GM12892 (cell line): ENCODE data around the gene MEIOSIN. TPM values are rescaled to one million over a fixed set of nuclear protein-coding genes. Genes with fewer than 3 reads are reported as not detected.
A peak's percentile ranks its signal among the peaks of the same experiment; 100 is the strongest.
"Not testable (repeated sequence)": the region's sequence is repeated elsewhere in the genome, so short reads cannot be mapped to it uniquely, and the experiment has no call there.

ENCODE experiments used
- DNase-seq: peaks from one replicate; pipeline ENCODE4 v3.0.0; 2011; ENCODE audit not compliant: insufficient read length
- FAIRE-seq: peaks from 2 replicates; lab custom pipeline; 2011; peaks lifted over from hg19 to GRCh38; lab: Jason Lieb, UNC
- POLR2A ChIP-seq: IDR thresholded peaks from 2 replicates; pipeline ENCODE4 v1.6.1; 2011; ENCODE audit warnings: low read depth, low read length, control low read depth
- POLR2AphosphoS5 ChIP-seq: IDR thresholded peaks from 2 replicates; pipeline ENCODE4 v1.6.1; 2011; ENCODE audit warnings: low read depth, low read length, control low read depth
- TAF1 ChIP-seq: IDR thresholded peaks from 2 replicates; pipeline ENCODE4 v1.6.1; 2011; ENCODE audit warnings: low read depth, mild to moderate bottlenecking, control low read depth, low read length, borderline replicate concordance
- polyA plus RNA-seq: library from polyadenylated mRNA; unstranded; fragments of >200 nt; gene quantifications from one replicate; pipeline ENCODE4 v1.2.1, GENCODE V29; 2012; ENCODE audit warnings: missing spikeins, inconsistent platforms; ENCODE audit not compliant: missing spikeins

Gene MEIOSIN, protein sequence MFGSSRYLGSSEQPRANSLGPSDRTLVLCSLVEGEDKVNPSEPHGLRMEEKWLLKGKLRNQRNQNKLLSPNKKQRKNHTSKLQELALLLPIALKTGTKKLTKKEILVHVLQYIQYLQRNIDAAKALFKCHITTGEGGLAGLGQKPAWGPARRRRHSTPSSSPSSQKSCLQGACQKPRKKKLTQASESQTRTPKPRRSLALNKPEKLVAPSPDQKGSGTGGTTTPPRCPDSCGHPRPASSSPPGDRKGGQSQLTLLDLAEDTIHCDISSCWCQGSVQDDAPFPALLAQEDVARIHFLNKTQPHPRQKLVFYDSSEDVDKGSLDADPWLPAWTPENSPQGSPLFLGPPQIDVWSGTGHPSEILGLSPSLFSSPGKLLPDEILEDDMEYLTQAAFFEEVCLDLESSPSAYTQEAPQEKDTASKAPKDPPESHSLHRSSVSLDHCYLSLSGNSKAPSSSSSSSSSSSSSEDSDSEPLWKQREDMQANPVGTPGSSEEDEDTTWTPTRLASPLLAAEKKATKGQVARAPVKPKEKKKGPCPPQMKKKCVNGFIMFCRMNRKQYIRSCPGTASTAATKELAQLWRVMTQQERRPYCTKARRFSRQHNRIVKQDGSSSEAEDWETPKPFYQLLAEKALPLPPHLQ
- not detected for polyA plus RNA-seq

- TF ChIP-seq TAF1: no peak
- no peak for TF ChIP-seq POLR2A
- no peak for TF ChIP-seq POLR2AphosphoS5
- FAIRE-seq (no peak), DNase-seq (no peak)
Measured at GRCh38 chr19:45733160-45733810, at the start of gene MEIOSIN. MEIOSIN (plus strand) TSS chr19:45733439; CDS start chr19:45735377, 1,938 bp downstream.

DNA sequence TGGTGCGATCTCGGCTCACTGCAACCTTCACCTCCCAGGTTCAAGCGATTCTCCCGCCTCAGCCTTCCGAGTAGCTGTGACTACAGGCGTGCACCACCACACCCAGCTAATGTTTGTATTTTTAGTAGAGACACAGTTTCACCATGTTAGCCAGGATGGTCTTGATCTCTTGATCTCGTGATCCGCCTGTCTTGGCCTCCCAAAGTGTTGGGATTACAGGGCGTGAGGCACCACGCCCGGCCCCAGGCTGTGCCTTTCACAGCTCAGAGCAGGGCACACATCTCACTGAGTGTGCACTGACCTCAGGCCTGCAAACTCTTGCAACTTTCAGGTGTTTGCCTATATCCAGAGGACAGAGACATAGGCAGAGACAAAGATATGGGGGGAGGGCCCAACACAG, 48.2 kb upstream of the MEIOSIN start:
- not testable (repeated sequence) for FAIRE-seq

DNA sequence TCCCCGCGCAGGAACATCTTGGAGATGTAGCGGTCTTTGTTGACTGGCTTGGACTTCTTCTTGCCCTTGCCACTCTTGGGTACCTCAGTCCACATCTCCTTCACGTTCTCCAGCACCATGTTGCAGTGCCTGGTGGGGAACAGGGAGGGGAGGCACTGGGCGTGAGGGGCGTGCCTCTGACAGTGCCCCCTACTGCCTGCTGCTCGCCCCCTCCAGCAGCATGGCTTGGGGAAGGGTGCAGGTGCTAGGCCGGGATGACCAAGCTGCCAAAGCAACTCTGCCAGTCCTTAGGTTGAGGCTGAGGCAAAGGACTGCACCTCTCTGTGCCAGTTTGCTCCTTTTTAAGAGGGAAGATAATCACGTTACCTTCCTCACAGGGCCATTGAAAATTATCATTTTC, 45.6 kb upstream of the MEIOSIN start:
- peak; percentile 35; the same call in 1 of the 2 replicates for TF ChIP-seq POLR2A
- TF ChIP-seq POLR2AphosphoS5: no peak
- TF ChIP-seq TAF1: no peak
- no peak for FAIRE-seq
- no peak for DNase-seq

More for the DNA sequence above, 48.2 kb upstream of the MEIOSIN start:
- DNase-seq: not testable (repeated sequence)

DNA sequence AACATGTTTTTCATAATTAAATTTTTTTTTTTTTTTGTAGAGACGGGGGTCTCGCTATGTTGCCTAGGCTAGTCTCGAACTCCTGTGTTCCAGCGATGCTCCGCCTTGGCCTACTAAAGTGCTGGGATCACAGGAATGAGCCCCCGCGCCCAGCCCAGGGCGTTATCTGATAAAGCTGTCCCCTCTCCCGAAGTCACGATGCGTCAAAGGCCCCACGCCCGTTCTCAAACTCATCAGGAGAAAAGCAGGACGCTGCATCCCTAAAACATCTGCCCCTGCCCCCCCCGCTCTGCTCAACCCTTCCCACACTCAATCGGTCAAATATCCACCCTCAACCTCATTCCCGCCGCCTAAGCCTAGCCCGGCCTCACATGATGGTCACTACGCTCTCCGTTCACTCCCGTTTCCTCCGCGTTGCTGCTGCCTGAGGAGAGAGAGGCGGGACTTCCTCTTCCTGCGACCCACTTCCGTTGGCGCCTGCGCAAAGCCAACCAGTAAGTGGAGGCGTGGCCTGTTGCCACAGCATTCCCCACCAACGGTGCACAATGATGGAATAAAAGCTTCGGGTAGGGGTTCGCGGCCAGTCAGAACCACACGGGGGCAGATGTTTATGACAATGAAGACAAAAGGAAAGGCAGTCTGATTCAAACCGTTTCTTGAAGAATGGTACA, 41.6 kb upstream of the MEIOSIN start, which contains the start of gene SNRPD2:
SNRPD2 (minus strand) TSS at position 438 of the 671 bp plus-strand sequence; CDS start at position 373, 65 bp downstream.
- TF ChIP-seq POLR2AphosphoS5 (peak; percentile 99), TAF1 (peak; percentile 84; the same call in 1 of the 2 replicates), POLR2A (peak; percentile 99)
- DNase-seq: peak; percentile 81
- no peak for FAIRE-seq

DNA sequence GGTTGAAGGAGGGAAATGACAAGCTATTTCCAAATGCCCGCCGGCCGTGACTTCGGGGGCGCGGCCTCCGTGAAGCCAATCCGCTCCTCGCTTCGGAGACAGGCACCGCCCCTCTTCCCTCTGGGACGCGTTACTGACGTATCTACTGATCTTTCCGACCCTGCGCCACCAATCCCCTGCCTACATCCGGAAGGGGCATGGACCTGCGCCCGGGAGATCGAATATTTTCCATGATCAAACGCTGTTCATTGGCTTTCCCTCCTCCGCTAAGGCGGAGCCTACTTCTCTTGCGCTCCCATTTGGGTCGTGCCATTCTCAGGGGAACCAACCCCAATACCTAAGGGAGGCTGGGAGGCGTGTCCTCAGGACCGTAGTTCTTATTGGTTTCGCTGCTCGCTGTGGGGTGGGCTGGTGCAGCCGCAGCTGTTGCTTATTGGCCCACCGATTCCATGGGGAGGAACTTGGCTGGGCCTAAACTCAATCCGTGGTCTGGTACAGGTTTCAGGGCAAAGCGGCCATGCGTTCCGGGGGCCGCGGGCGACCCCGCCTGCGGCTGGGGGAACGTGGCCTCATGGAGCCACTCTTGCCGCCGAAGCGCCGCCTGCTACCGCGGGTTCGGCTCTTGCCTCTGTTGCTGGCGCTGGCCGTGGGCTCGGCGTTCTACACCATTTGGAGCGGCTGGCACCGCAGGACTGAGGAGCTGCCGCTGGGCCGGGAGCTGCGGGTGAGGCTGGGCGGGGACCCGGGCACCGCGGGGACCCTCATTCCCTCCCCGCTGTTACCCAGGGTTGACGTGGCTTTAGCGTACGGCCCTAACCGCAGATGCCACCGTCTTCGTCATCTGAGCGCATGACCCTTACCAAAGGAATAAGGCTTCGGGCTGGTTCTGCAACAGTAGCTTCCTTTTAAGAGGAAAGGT, 40.8 kb upstream of the MEIOSIN start, which contains the start of gene QPCTL:
QPCTL (plus strand) TSS at position 480 of the 919 bp plus-strand sequence; CDS start at position 518, 38 bp downstream.
- DNase-seq (peak; percentile 94), FAIRE-seq (peak; percentile 99)
- TF ChIP-seq POLR2AphosphoS5 (peak; percentile 82), TAF1 (0 out of 2 replicates have a peak, but pooled peaks have one; percentile 31), POLR2A (peak; percentile 91)

DNA sequence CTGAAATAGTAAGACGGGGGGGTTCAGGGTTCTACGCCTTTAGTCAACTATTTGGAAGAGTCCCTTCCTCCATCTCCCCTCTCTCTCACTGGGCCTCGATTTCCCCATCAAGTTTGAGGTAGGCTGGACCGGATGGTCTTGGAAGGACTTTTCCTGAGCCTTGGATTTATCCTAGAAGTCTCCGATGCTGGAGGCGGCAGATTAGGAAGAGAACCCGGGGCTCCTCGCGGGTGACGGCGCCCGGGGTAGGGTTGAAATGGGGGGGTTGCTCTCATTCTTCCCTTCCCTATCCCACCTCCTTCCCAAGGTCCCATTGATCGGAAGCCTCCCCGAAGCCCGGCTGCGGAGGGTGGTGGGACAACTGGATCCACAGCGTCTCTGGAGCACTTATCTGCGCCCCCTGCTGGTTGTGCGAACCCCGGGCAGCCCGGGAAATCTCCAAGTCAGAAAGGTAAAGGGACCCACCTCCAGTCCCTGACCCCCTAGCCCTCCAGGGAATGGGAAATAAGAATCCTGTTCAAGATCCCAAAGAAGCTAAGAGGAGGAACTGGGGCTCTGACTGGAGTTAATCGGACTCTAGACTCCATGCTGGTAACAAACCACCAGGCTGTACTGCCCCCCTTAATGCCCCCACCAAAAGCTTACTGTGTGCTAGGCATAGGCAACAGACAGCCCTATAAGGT, 40.0 kb upstream of the MEIOSIN start:
- DNase-seq: peak; percentile 67
- no peak for TF ChIP-seq TAF1
- TF ChIP-seq POLR2AphosphoS5: no peak
- FAIRE-seq: peak; percentile 44

- FAIRE-seq (no peak), DNase-seq (no peak)
- TF ChIP-seq TAF1: no peak
- TF ChIP-seq POLR2AphosphoS5: no peak
- no peak for TF ChIP-seq POLR2A
Measured at GRCh38 chr19:45701676-45702075, 31.6 kb upstream of the MEIOSIN start.

DNA sequence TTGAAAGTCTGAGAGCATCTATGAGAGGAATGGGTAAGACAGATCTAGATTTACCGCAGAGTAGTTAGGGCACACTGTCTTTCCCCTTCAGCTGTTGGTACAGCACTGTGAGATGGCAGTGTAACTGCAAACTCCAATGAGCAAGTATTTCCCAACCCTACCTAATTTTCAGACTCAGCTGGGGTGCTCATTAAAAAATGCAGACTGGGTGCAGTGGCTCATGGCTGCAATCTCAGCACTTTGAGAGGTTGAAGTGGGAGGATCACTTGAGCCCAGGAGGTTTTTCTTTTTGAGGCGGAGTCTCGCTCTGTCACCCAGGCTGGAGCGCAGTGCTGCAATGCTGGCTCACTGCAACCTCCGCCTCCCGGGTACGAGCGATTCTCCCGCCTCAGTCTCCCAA, 28.1 kb upstream of the MEIOSIN start:
- no peak for FAIRE-seq
- TF ChIP-seq POLR2AphosphoS5: peak; percentile 24; the same call in 1 of the 2 replicates
- TF ChIP-seq TAF1: no peak
- DNase-seq: no peak

GRCh38 chr19:45705710-45706415, 27.4 kb upstream of the MEIOSIN start:
- FAIRE-seq (peak; percentile 5), DNase-seq (no peak)
- TF ChIP-seq POLR2AphosphoS5 (no peak), POLR2A (no peak; the same call in 1 of the 2 replicates), TAF1 (no peak)
